GM21390 (cell line): ENCODE results near the gene CLIP1.
A peak's percentile ranks its signal among the peaks of the same experiment; 100 is the strongest.
"Not testable (repeated sequence)": the region's sequence is repeated elsewhere in the genome, so short reads cannot be mapped to it uniquely, and the experiment has no call there.

ENCODE experiments used
- ATAC-seq: cut with Tn5 transposase; IDR thresholded peaks from one replicate; pipeline ENCODE4 v1.9.1; 2021; ENCODE audit not compliant: unreplicated experiment

CLIP1 gene

DNA sequence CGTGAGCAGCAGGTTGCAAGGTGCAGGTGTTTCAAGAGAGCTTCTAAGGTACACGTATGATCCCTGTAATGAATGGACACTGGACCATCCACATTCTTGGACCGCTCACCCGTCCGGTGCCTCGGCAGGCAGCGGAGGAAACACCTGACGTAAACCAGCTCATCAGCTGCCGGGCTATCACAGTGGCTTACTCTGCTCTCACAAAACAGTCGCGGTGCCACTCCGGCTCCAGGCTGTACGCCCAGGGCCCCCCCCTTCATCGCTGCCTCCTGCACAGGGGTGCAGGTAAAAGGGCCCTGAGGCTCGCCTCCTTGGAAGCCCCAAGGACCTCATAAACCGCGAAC lies 156.6 kb downstream of the CLIP1 start:
- ATAC-seq, result peak; percentile 24

- no peak for ATAC-seq
These were observed 157.0 kb downstream of the CLIP1 start for GRCh38 chr12:122265476-122265875.

DNA sequence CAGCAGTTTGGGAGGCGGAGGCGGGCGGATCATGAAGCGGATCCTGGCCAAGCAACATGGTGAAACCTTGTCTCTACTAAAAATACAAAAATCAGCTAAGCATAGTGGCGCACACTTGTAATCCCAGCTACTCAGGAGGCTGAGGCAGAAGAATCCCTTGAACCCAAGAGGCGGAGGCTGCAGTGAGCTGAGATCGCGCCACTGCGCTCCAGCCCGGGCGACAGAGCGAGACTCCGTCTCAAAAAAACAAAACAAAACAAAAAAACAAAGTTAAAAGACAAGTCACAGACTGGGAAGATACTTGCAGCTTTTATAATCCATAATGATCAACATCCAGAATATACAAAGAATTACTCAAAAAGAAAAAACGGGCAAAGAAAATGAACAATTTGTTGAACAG lies 161.7 kb downstream of the CLIP1 start:
- ATAC-seq, result not testable (repeated sequence)

DNA sequence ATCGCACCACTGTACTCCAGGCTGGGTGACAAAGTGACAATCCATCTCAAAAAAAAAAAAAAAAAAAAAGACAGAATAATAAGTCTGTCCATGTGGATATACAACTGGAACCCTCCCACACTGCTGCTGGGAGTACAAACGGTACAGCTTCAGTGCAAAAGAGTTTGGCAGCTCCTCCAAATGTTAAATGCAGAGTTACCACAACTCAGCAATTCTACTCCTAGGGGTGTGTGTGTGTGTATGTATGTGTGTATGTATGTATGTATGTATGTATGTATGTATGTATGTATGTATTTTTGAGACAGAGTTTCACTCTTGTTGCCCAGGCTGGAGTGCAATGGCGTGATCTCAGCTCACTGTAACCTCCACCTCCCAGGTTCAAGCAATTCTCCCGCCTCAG lies 163.5 kb downstream of the CLIP1 start:
- not testable (repeated sequence) for ATAC-seq

GRCh38 chr12:122258462-122258861 lies 164.0 kb downstream of the CLIP1 start:
- not testable (repeated sequence) for ATAC-seq

DNA sequence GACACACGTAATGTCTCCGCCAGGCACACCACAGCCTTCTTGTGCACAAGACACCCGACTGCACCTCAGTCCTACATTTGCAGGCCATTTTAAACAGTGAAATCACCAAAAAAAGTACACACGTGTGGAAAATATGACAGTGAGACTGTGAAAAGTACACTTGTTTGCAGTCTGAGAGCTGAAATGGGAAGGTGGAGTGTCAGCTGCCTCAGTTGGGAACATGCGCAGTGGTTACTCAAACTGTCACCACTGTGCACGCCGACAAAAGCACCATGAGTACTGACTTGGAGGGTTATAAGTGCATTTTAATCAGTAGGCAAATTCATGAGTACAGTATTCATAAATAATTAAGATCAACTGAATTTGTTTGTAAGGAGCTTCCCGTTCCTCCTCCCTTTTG lies 171.9 kb downstream of the CLIP1 start:
- no peak for ATAC-seq

GRCh38 chr12:122250047-122250446 lies 172.4 kb downstream of the CLIP1 start:
- ATAC-seq, result no peak

- no peak for ATAC-seq
These were observed 176.9 kb downstream of the CLIP1 start for GRCh38 chr12:122245553-122245952.

GRCh38 chr12:122244565-122245371 lies 177.7 kb downstream of the CLIP1 start:
- ATAC-seq, result no peak

GRCh38 chr12:122243965-122244364 lies 178.5 kb downstream of the CLIP1 start:
- no peak for ATAC-seq

DNA sequence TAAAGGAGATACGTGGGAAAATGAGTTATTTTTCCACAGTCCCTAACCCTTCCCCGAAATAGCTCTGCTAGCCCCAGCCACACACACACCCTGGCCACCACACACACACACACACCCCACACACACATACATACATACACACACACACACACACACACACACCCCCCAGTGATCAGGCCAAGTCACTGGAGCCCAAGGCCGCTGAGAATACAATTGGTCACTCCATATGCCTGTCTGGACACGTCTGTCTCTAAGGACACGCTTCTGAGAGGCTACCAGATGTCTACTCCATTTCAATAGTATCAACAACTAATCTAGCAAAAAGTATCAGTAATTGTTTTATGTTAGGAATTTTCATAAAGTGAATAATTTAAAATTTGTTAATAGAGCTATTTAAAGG lies 183.6 kb downstream of the CLIP1 start:
- ATAC-seq, result no peak

DNA sequence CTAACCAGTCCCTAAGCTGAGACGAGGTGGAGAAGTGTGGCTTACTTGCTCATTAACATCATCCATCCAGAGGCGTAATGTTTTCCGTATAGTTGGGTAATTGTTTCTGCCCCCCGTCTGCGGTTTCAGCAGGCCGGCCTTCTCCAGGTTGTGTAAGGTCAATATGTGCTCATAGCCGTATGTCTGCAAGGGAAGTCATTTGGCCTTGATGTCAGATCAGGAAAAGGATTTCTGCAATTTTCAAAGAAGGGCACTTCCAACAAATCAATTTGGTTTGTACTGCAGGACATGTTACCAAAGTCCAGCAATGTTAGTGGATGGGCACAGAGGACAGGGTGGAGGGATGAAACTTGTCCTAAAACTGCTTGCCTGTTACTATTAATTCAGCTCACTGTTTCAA lies 186.7 kb downstream of the CLIP1 start:
- no peak for ATAC-seq

GRCh38 chr12:122232691-122233090 lies 189.8 kb downstream of the CLIP1 start:
- no peak for ATAC-seq

GRCh38 chr12:122230798-122231197 lies 191.7 kb downstream of the CLIP1 start:
- no peak for ATAC-seq

GRCh38 chr12:122228092-122228491 lies 194.4 kb downstream of the CLIP1 start:
- ATAC-seq, result no peak

GRCh38 chr12:122227341-122227740 lies 195.1 kb downstream of the CLIP1 start:
- ATAC-seq, result no peak

DNA sequence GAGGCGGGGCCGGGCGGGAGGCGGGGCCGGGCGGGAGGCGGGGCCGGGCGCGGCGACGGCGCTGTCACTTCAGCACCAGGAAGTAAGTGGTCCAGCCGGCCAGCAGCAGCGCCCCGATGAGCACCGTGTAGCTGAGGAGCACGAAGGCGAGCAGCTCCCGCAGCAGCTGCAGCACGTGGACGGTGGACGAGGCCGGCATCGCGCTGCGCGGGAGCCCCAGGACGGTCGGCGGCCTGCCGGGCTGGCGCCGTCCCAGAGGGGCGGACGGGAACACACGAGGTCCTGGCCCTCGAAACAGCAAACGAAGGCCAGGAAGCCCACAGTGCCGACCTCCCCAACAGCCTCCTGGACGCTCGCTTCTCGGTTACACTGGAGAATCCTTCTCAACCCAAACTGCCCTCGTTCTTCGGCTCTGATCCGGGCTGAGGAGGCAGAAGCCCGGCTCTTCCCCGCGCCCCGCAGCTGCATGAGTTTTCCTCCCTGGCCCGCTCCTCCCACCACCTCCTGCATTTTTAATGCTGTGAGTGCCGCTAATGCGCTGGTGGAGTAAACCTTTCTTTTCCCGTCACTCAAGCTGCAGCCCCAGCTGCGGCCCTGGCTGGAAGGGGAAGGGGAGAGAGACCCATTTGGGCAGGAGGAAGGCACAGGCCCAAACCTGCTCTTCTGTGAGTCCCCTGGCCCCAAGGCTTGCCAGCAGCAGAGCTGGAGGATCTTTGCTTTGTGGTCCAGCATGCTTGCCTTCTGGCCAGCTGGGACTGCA lies 195.9 kb downstream of the CLIP1 start:
- no peak for ATAC-seq

DNA sequence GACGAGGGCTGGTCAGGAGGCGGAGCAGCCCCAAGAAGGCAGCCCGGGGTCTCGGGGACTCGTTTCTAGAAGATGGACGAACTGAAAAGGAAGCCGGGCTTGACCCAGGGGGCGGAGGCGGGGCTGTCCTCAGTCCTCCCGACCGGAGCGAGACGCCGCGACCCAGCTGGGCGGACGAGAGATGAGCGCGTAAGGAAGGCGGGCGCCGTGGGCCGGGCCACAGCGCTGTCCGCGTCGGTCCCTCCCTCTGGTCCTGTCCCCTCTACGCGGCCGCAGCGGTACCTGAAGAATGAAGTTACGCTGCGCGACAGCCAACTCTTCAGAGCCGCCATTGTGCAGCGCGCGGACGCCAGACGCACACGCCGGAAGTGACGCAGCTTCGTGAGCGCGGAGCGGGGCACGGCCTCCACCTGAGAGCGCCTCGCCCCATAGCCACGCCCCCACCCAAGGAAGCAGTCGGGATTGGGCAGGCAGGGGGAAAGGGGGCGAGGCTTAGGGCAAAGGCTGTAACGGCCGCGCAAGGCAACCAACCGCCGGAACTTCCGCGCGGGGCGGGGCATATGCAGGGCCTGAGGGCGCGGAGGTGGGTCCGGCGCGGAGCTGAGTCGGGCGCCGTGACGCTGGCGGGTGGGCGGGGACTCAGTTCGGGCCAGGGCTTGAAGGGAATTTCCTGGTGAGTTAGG lies 196.6 kb downstream of the CLIP1 start, which contains the start of gene DIABLO:
Gene DIABLO (minus strand): TSS at position 370 of the 683 bp plus-strand sequence. CDS start 38 bp downstream, at position 332.
- peak; percentile 95 for ATAC-seq
